ENCODE data around the gene ATF5.

ATF5 gene

DNA sequence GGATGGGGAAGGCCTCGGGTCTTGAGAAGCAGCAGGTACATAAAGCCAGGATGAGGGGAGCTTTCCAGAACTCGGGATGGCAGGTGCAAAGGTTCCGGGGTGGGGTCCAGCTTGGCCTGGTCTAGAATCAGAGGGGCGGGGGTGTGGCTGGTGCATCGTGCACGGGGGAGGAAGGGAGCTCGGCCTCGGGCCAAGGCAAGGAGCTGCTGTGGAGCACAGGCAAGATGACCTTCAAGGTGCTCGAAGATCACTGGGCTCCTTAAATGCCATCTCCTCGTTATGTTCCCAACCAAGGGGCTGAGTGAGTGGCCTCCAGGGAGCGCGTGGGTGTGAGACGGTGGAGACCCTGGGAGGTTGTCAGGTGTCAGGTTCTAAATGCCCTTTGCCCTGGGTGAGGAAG is 48.1 kb downstream of the ATF5 start:
- no peak for DNase-seq

- DNase-seq: no peak
Observed at GRCh38 chr19:49977881-49978280, 48.9 kb downstream of the ATF5 start.

- DNase-seq: no peak
Observed at GRCh38 chr19:49978324-49978723, 49.3 kb downstream of the ATF5 start.

DNA sequence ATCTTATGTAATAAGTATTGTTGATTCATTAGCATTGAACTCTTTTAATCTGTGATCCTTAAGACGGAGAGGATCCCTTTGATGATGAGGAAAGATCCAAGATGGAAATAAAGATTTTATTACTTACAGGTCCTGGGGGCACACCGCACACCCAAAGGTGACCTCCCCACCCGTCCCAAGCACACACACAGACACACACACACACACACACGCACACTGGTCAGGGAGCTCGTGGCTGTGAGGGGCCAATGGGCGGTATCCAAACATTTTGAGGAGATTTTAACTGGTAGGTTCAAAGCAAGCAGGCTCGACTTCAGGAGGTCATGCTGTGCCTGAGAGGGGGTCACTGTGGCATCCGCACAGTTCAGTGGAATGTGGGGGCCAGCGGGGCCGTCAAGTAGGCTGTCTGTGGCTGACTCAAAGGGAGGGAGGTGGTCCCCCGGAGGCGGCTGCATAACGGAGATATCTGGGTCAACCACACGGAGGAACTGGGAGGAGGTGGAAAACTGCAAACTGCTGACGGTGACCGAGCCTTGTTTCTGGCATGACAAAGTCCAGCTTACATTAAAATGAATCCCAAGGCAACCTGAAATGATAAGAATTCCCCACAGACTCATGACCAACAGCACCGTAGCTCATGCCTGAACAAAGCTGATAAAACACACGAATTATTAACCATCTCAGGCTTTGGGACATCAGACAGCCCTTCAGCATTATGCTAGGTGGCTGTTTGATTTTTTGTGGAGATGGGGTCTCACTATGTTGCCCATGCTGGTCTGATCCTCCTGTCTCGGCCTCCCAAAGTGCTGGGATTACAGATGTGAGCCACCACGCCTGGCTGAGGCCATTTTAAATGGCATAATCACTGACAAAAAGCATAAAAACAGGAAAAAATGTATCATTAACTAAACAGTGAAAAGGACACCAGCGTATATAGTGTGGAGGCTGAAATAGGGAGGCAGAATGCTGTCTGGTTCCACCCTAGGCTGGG is 52.9 kb downstream of the ATF5 start:
- DNase-seq: no peak
